ENCODE measurements around the gene ZMYND10. TPM values are rescaled to one million over a fixed set of nuclear protein-coding genes. Genes with fewer than 3 reads are reported as not detected.

ZMYND10 gene
- total and polyA plus RNA-seq, 9 of the 15 experiments (the other 6 are each of a cell fraction or from before 2014, with no cell fraction given): 0.20 to 2.8 (median 0.70) TPM

DNA sequence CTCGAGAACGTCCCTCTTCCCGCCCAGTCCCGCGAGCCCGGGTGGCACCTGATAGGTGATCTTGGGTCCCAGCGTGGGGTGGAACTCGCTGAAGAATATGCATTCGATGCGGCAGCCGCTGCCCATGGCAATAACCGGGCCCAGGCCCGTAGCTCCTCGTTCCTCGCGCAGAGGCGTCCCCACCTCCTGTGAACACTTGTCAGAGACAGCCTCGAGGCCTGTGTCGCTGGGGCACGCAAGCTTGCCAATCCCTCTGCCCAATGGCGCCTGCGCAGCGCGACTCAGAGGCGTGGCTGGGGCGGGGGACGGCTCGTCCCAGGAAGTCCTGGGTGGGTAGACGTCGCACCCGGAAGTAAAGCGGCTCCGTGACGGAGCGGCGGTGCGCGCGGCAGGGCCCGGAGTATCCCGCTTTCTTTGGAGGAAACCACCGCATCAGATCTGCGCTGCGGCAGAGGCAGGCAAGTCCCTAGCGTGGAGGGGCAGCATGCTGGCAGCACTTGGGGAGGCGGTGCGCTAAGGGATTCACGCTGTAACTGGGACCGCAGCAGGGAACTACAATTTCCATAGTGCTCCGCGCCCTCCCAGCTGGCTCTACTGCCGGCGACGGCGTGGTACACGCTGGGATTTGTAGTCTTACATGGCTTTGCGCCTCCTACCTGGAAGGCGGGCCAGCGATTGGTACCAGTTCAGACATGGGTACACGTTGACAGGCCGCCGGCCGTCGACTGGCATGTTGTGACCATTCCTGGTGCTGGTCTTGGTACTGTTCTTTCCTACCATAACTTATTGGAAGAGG lies 5.2 kb upstream of the ZMYND10 start, which contains the start of the genes CYB561D2 and NPRL2 (continued):
- peak; percentile 55 for TF ChIP-seq HMGN3 (IDR thresholded peaks at IDR 0.05; ENCODE audit: borderline replicate concordance, extremely low read depth, insufficient read length, low read depth, low read length)
- TF ChIP-seq MAFK (IDR thresholded peaks at IDR 0.05; ENCODE audit: low read length): no peak
- TF ChIP-seq, protein P1, sequence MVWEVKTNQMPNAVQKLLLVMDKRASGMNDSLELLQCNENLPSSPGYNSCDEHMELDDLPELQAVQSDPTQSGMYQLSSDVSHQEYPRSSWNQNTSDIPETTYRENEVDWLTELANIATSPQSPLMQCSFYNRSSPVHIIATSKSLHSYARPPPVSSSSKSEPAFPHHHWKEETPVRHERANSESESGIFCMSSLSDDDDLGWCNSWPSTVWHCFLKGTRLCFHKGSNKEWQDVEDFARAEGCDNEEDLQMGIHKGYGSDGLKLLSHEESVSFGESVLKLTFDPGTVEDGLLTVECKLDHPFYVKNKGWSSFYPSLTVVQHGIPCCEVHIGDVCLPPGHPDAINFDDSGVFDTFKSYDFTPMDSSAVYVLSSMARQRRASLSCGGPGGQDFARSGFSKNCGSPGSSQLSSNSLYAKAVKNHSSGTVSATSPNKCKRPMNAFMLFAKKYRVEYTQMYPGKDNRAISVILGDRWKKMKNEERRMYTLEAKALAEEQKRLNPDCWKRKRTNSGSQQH (CRISPR knock-in tag; IDR thresholded peaks at IDR 0.05): no peak
- TF ChIP-seq, protein P2, sequence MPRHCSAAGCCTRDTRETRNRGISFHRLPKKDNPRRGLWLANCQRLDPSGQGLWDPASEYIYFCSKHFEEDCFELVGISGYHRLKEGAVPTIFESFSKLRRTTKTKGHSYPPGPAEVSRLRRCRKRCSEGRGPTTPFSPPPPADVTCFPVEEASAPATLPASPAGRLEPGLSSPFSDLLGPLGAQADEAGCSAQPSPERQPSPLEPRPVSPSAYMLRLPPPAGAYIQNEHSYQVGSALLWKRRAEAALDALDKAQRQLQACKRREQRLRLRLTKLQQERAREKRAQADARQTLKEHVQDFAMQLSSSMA (CRISPR knock-in tag; IDR thresholded peaks at IDR 0.05): no peak
- TF ChIP-seq CHD1 (IDR thresholded peaks at IDR 0.05; ENCODE audit: low read length): no peak
- TF ChIP-seq, protein P3, sequence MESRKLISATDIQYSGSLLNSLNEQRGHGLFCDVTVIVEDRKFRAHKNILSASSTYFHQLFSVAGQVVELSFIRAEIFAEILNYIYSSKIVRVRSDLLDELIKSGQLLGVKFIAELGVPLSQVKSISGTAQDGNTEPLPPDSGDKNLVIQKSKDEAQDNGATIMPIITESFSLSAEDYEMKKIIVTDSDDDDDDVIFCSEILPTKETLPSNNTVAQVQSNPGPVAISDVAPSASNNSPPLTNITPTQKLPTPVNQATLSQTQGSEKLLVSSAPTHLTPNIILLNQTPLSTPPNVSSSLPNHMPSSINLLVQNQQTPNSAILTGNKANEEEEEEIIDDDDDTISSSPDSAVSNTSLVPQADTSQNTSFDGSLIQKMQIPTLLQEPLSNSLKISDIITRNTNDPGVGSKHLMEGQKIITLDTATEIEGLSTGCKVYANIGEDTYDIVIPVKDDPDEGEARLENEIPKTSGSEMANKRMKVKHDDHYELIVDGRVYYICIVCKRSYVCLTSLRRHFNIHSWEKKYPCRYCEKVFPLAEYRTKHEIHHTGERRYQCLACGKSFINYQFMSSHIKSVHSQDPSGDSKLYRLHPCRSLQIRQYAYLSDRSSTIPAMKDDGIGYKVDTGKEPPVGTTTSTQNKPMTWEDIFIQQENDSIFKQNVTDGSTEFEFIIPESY (CRISPR knock-in tag; IDR thresholded peaks at IDR 0.05): no peak
- TF ChIP-seq, protein P4, sequence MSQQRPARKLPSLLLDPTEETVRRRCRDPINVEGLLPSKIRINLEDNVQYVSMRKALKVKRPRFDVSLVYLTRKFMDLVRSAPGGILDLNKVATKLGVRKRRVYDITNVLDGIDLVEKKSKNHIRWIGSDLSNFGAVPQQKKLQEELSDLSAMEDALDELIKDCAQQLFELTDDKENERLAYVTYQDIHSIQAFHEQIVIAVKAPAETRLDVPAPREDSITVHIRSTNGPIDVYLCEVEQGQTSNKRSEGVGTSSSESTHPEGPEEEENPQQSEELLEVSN (IDR thresholded peaks at IDR 0.05; ENCODE audit: borderline replicate concordance in 1 of 2, extremely low read depth in 1 of 2, insufficient read depth in 1 of 2, insufficient read length in 1 of 2, low read depth in 1 of 2, low read length in 1 of 2, poor library complexity in 1 of 2, severe bottlenecking in 1 of 2): peak; percentile 75 to 77
- TF ChIP-seq RFX1 (IDR thresholded peaks at IDR 0.05): no peak
- TF ChIP-seq, protein P5, sequence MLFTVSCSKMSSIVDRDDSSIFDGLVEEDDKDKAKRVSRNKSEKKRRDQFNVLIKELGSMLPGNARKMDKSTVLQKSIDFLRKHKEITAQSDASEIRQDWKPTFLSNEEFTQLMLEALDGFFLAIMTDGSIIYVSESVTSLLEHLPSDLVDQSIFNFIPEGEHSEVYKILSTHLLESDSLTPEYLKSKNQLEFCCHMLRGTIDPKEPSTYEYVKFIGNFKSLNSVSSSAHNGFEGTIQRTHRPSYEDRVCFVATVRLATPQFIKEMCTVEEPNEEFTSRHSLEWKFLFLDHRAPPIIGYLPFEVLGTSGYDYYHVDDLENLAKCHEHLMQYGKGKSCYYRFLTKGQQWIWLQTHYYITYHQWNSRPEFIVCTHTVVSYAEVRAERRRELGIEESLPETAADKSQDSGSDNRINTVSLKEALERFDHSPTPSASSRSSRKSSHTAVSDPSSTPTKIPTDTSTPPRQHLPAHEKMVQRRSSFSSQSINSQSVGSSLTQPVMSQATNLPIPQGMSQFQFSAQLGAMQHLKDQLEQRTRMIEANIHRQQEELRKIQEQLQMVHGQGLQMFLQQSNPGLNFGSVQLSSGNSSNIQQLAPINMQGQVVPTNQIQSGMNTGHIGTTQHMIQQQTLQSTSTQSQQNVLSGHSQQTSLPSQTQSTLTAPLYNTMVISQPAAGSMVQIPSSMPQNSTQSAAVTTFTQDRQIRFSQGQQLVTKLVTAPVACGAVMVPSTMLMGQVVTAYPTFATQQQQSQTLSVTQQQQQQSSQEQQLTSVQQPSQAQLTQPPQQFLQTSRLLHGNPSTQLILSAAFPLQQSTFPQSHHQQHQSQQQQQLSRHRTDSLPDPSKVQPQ (CRISPR knock-in tag; IDR thresholded peaks at IDR 0.05; ENCODE audit: borderline replicate concordance): no peak
- no peak for TF ChIP-seq NCOR1 (IDR thresholded peaks at IDR 0.05)
- no peak for TF ChIP-seq RBM15 (IDR thresholded peaks at IDR 0.05; ENCODE audit: insufficient read depth, low read length)
- TF ChIP-seq ZNF57 (CRISPR knock-in tag; IDR thresholded peaks at IDR 0.05): no peak
- no peak for TF ChIP-seq BMI1 (IDR thresholded peaks at IDR 0.05; ENCODE audit: low read length)
- no peak for TF ChIP-seq HDAC6 (IDR thresholded peaks at IDR 0.05; ENCODE audit: low read depth, low read length)
- TF ChIP-seq PYGO2 (tag; IDR thresholded peaks at IDR 0.05): no peak
- TF ChIP-seq EP300 (IDR thresholded peaks at IDR 0.05; ENCODE audit: low read length): no peak
- TF ChIP-seq RB1 (IDR thresholded peaks at IDR 0.05; ENCODE audit: low read depth): no peak; the same call in 1 of the 2 replicates

Measured in K562 (cell line).